Progenitor cell of endocrine pancreas (in vitro differentiated cells): ENCODE results near the gene OR8D4. TPM values are rescaled to one million over a fixed set of nuclear protein-coding genes. Genes with fewer than 3 reads are reported as not detected.

ENCODE experiments used
- DNase-seq: peaks from one replicate; pipeline ENCODE4 v3.0.0; 2021; ENCODE audit warnings: low spot score; ENCODE audit not compliant: unreplicated experiment
- H3K27ac Mint-ChIP-seq: 2 replicates; pipeline ENCODE4 v1.8.0; 2021; ENCODE audit warnings: mild to moderate bottlenecking, moderate library complexity, mixed read lengths
- H3K27me3 Mint-ChIP-seq: 2 replicates; pipeline ENCODE4 v1.8.0; 2021; ENCODE audit warnings: mixed read lengths
- H3K36me3 Mint-ChIP-seq: 2 replicates; pipeline ENCODE4 v1.8.0; 2022; ENCODE audit warnings: mixed read lengths; ENCODE audit not compliant: insufficient read depth
- H3K4me1 Mint-ChIP-seq: 2 replicates; pipeline ENCODE4 v1.8.0; 2021; ENCODE audit warnings: low read depth, mixed read lengths
- H3K4me3 Mint-ChIP-seq: 2 replicates; pipeline ENCODE4 v1.8.0; 2021; ENCODE audit warnings: low read depth, mild to moderate bottlenecking, moderate library complexity, mixed read lengths
- H3K9me3 Mint-ChIP-seq: 2 replicates; pipeline ENCODE4 v1.8.0; 2021; ENCODE audit warnings: low read depth, mixed read lengths
- total RNA-seq: library from RNA; stranded (reverse); gene quantifications from 2 replicates; pipeline ENCODE4 v1.2.1, GENCODE V29; 2021
- TF ChIP-seq, protein P1 (sequence below): fragments of 200-600 bp; sonication (generic); IDR thresholded peaks from one replicate; pipeline ENCODE4 v1.5.0; 2021; ENCODE audit warnings: antibody characterized with exemption, mild to moderate bottlenecking; ENCODE audit not compliant: unreplicated experiment

The OR8D4 gene
- total RNA-seq, 1 donor from 2014 or later, result 0.24 TPM

DNA sequence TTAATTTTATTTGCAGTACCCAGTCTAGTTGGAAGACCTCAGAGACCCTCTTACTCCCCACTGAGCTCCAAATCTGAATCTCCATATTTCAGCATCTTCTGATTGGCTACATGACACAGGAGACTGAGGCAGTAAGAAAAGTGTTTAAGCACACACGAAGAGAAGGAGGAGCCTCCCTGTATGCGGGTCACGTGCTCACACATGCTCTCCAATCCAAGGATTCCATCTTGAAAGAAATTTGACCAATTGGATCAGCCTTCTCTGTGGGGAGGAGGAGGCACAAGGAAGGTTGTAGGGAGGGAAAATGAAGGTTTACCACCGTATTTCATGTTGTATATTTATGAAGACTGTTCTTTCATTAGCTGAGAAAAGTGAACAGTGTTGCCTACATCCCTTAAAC, 40.4 kb downstream of the OR8D4 start:
- DNase-seq, result no peak
- no peaks in the 10 kb centered on the region for H3K27me3 Mint-ChIP-seq
- H3K36me3 Mint-ChIP-seq, result no peaks in the 10 kb centered on the region
- H3K27ac Mint-ChIP-seq, result no peak overlapping the region
- TF ChIP-seq, protein P1, sequence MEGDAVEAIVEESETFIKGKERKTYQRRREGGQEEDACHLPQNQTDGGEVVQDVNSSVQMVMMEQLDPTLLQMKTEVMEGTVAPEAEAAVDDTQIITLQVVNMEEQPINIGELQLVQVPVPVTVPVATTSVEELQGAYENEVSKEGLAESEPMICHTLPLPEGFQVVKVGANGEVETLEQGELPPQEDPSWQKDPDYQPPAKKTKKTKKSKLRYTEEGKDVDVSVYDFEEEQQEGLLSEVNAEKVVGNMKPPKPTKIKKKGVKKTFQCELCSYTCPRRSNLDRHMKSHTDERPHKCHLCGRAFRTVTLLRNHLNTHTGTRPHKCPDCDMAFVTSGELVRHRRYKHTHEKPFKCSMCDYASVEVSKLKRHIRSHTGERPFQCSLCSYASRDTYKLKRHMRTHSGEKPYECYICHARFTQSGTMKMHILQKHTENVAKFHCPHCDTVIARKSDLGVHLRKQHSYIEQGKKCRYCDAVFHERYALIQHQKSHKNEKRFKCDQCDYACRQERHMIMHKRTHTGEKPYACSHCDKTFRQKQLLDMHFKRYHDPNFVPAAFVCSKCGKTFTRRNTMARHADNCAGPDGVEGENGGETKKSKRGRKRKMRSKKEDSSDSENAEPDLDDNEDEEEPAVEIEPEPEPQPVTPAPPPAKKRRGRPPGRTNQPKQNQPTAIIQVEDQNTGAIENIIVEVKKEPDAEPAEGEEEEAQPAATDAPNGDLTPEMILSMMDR, result no peak
- no peak overlapping the region for H3K4me3 Mint-ChIP-seq
- H3K9me3 Mint-ChIP-seq, result no peaks in the 10 kb centered on the region
- H3K4me1 Mint-ChIP-seq, result peaks cover 20% of the 10 kb centered on the region

DNA sequence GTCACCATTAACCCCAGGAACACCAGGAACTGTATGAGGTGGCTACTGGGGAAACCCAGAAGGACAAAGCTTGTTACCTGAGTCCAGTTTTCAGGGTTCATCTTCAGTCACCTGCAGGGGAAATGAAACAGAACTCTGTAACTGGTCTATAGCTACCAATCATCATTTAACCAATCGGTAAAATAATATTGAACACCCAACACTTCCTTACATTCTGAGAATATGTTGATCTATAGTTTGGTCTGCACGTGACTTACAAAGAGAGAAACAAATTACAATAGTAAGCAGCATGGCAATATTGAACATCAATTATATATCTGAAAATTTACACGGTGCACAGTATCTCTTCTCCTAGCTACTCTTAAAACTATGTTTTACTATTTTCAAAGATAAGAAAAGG, 41.8 kb downstream of the OR8D4 start, which contains the start of gene OR6T1:
OR6T1 (minus strand) TSS at position 101 of the 400 bp plus-strand sequence; CDS start at position 101, 0 bp downstream.
- Mint-ChIP-seq H3K9me3 (no peaks in the 10 kb centered on the region), H3K4me3 (no peak within 1 kb of the TSS), H3K27me3 (no peaks in the 10 kb centered on the region), H3K4me1 (peaks cover 21% of the 10 kb centered on the region), H3K27ac (no peak within 1 kb of the TSS), H3K36me3 (no peaks in the 10 kb centered on the region)
- TF ChIP-seq, protein P1, result no peak
- no peak for DNase-seq

GRCh38 chr11:123945132-123945531, 43.2 kb downstream of the OR8D4 start:
- H3K4me3 Mint-ChIP-seq, result no peak overlapping the region
- TF ChIP-seq, protein P1, result no peak
- peaks cover 30% of the 10 kb centered on the region for H3K4me1 Mint-ChIP-seq
- no peaks in the 10 kb centered on the region for H3K27me3 Mint-ChIP-seq
- H3K9me3 Mint-ChIP-seq, result no peaks in the 10 kb centered on the region
- H3K27ac Mint-ChIP-seq, result no peak overlapping the region
- DNase-seq, result no peak
- H3K36me3 Mint-ChIP-seq, result no peaks in the 10 kb centered on the region

DNA sequence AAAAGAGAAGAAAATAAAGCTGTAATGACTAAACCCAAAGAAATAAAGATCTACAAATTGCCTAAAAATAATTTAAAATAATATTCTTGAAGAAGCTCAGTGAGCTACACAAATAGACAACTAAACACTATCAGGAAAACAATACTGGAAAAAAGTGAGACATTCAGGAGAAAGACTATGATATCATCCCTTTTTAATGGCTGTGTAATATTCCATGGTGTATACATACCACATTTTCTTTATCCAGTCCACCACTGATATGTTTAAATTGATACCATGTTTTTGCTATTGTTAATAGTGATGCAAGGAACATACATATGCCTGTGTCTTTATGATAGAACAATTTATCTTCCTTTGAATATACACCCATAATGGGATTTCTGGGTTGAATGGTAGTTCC, 54.8 kb downstream of the OR8D4 start:
- no peak for DNase-seq
- peaks cover 7% of the 10 kb centered on the region for H3K4me1 Mint-ChIP-seq
- H3K9me3 Mint-ChIP-seq, result peaks cover 27% of the 10 kb centered on the region
- TF ChIP-seq, protein P1, result no peak
- H3K36me3 Mint-ChIP-seq, result peaks cover 2% of the 10 kb centered on the region
- H3K4me3 Mint-ChIP-seq, result no peak overlapping the region
- no peaks in the 10 kb centered on the region for H3K27me3 Mint-ChIP-seq
- H3K27ac Mint-ChIP-seq, result no peak overlapping the region

Other genes starting within 250 kb of the OR8D4 start
- gene SCN3B, start 247.5 kb upstream of the OR8D4 start, total RNA-seq, result 4.0 and 5.1 TPM in 2 replicates
- gene ZNF202, start 160.5 kb upstream of the OR8D4 start, total RNA-seq, result 29.6 and 30.1 TPM in 2 replicates
- gene OR6X1, start 147.6 kb upstream of the OR8D4 start, total RNA-seq, result not detected in 2 replicates
- not detected in 2 replicates for gene OR6M1, start 95.8 kb upstream of the OR8D4 start, total RNA-seq
- gene TMEM225, start 16.5 kb upstream of the OR8D4 start, total RNA-seq, result not detected in 2 replicates
- gene OR4D5, start 37.5 kb downstream of the OR8D4 start, total RNA-seq, result 0.53 TPM in 1 of 2 replicates, not detected in the other
- gene OR6T1, start 41.7 kb downstream of the OR8D4 start, total RNA-seq, result not detected in 2 replicates
- gene OR10S1, start 75.6 kb downstream of the OR8D4 start, total RNA-seq, result not detected in 2 replicates
- not detected in 2 replicates for gene OR10G6, start 93.0 kb downstream of the OR8D4 start, total RNA-seq
- 0.13 TPM in 1 of 2 replicates, not detected in the other for gene OR10G4, start 110.8 kb downstream of the OR8D4 start, total RNA-seq
- not detected in 2 replicates for gene OR10G9, start 120.8 kb downstream of the OR8D4 start, total RNA-seq
- not detected in 2 replicates for gene OR10G8, start 124.6 kb downstream of the OR8D4 start, total RNA-seq
- gene OR10G7, start 139.2 kb downstream of the OR8D4 start, total RNA-seq, result not detected in 2 replicates
- 20.9 and 22.6 TPM in 2 replicates for gene VWA5A, start 213.3 kb downstream of the OR8D4 start, total RNA-seq